Natural killer cell (primary cell): Measurements from ENCODE around the gene DAB2. TPM values are rescaled to one million over a fixed set of nuclear protein-coding genes. Genes with fewer than 3 reads are reported as not detected.
A peak's percentile ranks its signal among the peaks of the same experiment; 100 is the strongest.

Experiments used
- ATAC-seq, 3 donors: fragments of 150-1000 bp in 2 of 3; fragments of 200-7000 bp in 1 of 3; cut with Tn5 transposase; 1 replicate in 1 of 3; 2 replicates in 2 of 3; pipeline ENCODE4 v1.10.0; 2021; ENCODE audit warnings: mild to moderate bottlenecking in 2 of 3, moderate library complexity in 2 of 3
- DNase-seq, 2 donors: peaks; one replicate each; pipeline versions ENCODE4 v3.0.0 to v3.0.0-alpha.2; 2013 to 2021; ENCODE audit warnings: mixed read lengths in 1 of 2
- H3K27ac ChIP-seq: one replicate; pipeline ENCODE4 v1.5.1; 2013; ENCODE audit warnings: mild to moderate bottlenecking, low read length
- H3K27me3 ChIP-seq: one replicate; pipeline ENCODE4 v1.6.1; 2013; ENCODE audit warnings: low read length; ENCODE audit not compliant: control insufficient read depth, insufficient read depth
- H3K36me3 ChIP-seq: one replicate; pipeline ENCODE4 v1.6.1; 2013; ENCODE audit warnings: low read length; ENCODE audit not compliant: control insufficient read depth, insufficient read depth
- H3K4me1 ChIP-seq: one replicate; pipeline ENCODE4 v1.6.1; 2013; ENCODE audit warnings: low read length; ENCODE audit not compliant: control insufficient read depth, insufficient read depth
- H3K4me3 ChIP-seq: one replicate; pipeline ENCODE4 v1.5.1; 2013; ENCODE audit warnings: low read length
- H3K9me3 ChIP-seq: one replicate; pipeline ENCODE4 v1.6.1; 2013; ENCODE audit warnings: low read length; ENCODE audit not compliant: control insufficient read depth, insufficient read depth
- H3K27ac Mint-ChIP-seq, 2 donors: one replicate each; pipeline ENCODE4 v1.8.0; 2022; ENCODE audit warnings: mild to moderate bottlenecking in 2 of 2, mixed read lengths in 2 of 2, moderate library complexity in 1 of 2
- H3K27me3 Mint-ChIP-seq, 2 donors: one replicate each; pipeline ENCODE4 v1.8.0; 2022; ENCODE audit warnings: low read depth in 2 of 2, mixed read lengths in 2 of 2
- H3K36me3 Mint-ChIP-seq: one replicate; pipeline ENCODE4 v1.8.0; 2022; ENCODE audit warnings: mixed read lengths
- H3K4me1 Mint-ChIP-seq, 2 donors: one replicate each; pipeline ENCODE4 v1.8.0; 2022; ENCODE audit warnings: mixed read lengths in 2 of 2
- H3K4me3 Mint-ChIP-seq: one replicate; pipeline ENCODE4 v1.8.0; 2022; ENCODE audit warnings: mild to moderate bottlenecking, moderate library complexity, mixed read lengths
- H3K9me3 Mint-ChIP-seq, 2 donors: one replicate each; pipeline ENCODE4 v1.8.0; 2022; ENCODE audit warnings: mixed read lengths in 2 of 2
- CTCF ChIP-seq: fragments of 200-600 bp; IDR thresholded peaks from one replicate; pipeline ENCODE4 v1.8.0; 2022; ENCODE audit warnings: antibody characterized with exemption
- WGBS: methylation state at CpG from one replicate; pipeline ENCODE4 v1.1.7; 2013; ENCODE audit warnings: missing lambda C conversion rate; ENCODE audit not compliant: insufficient coverage; 5-methylcytosine and 5-hydroxymethylcytosine counted together
- intact Hi-C: fragments of 100-400 bp; cut with micrococcal nuclease; formaldehyde crosslinking; loops from one replicate; pipeline ENCODE4 v1.14.2; 2022
- total RNA-seq, 4 donors: library from RNA; stranded (reverse); fragments of 120-200 nt in 1 of 4; gene quantifications; one replicate each; pipeline versions ENCODE4 v1.2.3 to v1.2.4, GENCODE V29; 2013 to 2022

DAB2 gene
- total RNA-seq, 3 donors from 2014 or later (not counting 1 experiment from before 2014, with no cell fraction given), result 33.0 to 53.8 (median 36.9) TPM

DNA sequence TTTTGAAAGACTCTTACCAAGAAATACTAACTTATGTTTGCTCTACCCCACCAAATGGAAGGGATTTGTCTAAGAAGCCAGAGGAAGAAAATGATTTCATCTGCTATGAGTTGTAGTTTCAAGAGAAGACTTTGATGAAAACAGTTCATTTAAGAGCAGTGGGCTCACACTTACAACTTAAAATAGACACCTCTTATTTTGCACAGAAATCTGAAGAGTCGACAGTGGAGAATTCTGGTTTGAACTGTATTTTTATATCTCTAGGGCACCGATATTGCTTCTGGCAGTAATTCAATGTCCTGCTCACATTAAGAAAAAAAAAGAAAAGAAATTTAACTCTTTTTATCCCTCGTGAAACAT lies 1.9 kb upstream of the DAB2 start:
- no peaks in the 10 kb centered on the region for H3K9me3 ChIP-seq
- Mint-ChIP-seq H3K36me3 (no peaks in the 10 kb centered on the region), H3K9me3 (no peaks in the 10 kb centered on the region), H3K4me3 (no peak overlapping the region), H3K27ac (no peak overlapping the region), H3K4me1 (peaks cover 23 to 28% of the 10 kb centered on the region in 2 donors), H3K27me3 (no peaks in the 10 kb centered on the region)
- DNase-seq (no peak), ATAC-seq (no peak)
- WGBS, result 76% methylated on average over 3 of the region's 3 CpGs
- intact Hi-C loops, result no loop called here
- H3K36me3 ChIP-seq, result no peaks in the 10 kb centered on the region
- no peaks in the 10 kb centered on the region for H3K27me3 ChIP-seq
- H3K4me3 ChIP-seq, result no peak overlapping the region
- peaks cover 17% of the 10 kb centered on the region for H3K4me1 ChIP-seq
- TF ChIP-seq CTCF, result no peak
- H3K27ac ChIP-seq, result no peak overlapping the region

- no peak for DNase-seq
- 74% methylated on average over 5 of the region's 7 CpGs for WGBS
- Mint-ChIP-seq H3K27me3 (no peaks in the 10 kb centered on the region), H3K4me3 (peak overlapping the region; percentile 6), H3K4me1 (peaks cover 24 to 33% of the 10 kb centered on the region in 2 donors), H3K36me3 (no peaks in the 10 kb centered on the region), H3K27ac (no peak overlapping the region), H3K9me3 (no peaks in the 10 kb centered on the region)
- ATAC-seq, result no peak
- no peaks in the 10 kb centered on the region for H3K36me3 ChIP-seq
- H3K27me3 ChIP-seq, result no peaks in the 10 kb centered on the region
- no peak overlapping the region for H3K27ac ChIP-seq
- intact Hi-C loops, result no loop called here
- peaks cover 17% of the 10 kb centered on the region for H3K4me1 ChIP-seq
- no peak overlapping the region for H3K4me3 ChIP-seq
- no peaks in the 10 kb centered on the region for H3K9me3 ChIP-seq
- TF ChIP-seq CTCF, result no peak
Measured at GRCh38 chr5:39426051-39426745, 1.4 kb upstream of the DAB2 start.

GRCh38 chr5:39423331-39423751 lies 1.4 kb downstream of the DAB2 start:
- ATAC-seq, result no peak
- peak overlapping the region in 1 of 2 donors; percentile 85 for H3K27ac Mint-ChIP-seq
- no peaks in the 10 kb centered on the region for H3K27me3 Mint-ChIP-seq
- no peaks in the 10 kb centered on the region for H3K27me3 ChIP-seq
- no peaks in the 10 kb centered on the region for H3K36me3 Mint-ChIP-seq
- H3K36me3 ChIP-seq, result no peaks in the 10 kb centered on the region
- H3K9me3 Mint-ChIP-seq, result no peaks in the 10 kb centered on the region
- H3K4me3 ChIP-seq, result no peak overlapping the region
- intact Hi-C loops, result no loop called here
- H3K27ac ChIP-seq, result no peak overlapping the region
- WGBS, result 94% methylated on average over 2 of the region's 2 CpGs
- H3K9me3 ChIP-seq, result no peaks in the 10 kb centered on the region
- no peak for DNase-seq
- H3K4me1 Mint-ChIP-seq, result peaks cover 45 to 47% of the 10 kb centered on the region in 2 donors
- H3K4me3 Mint-ChIP-seq, result peak overlapping the region; percentile 96
- TF ChIP-seq CTCF, result no peak
- peaks cover 17% of the 10 kb centered on the region for H3K4me1 ChIP-seq

- intact Hi-C loops, result no loop called here
- 79% methylated on average over 1 of the region's 2 CpGs for WGBS
- Mint-ChIP-seq H3K27me3 (no peaks in the 10 kb centered on the region), H3K36me3 (no peaks in the 10 kb centered on the region), H3K4me3 (peak overlapping the region; percentile 96), H3K9me3 (no peaks in the 10 kb centered on the region), H3K4me1 (peaks cover 45 to 47% of the 10 kb centered on the region in 2 donors), H3K27ac (peak overlapping the region; percentile 79 to 85)
- H3K36me3 ChIP-seq, result no peaks in the 10 kb centered on the region
- no peak overlapping the region for H3K4me3 ChIP-seq
- no peak for DNase-seq
- no peaks in the 10 kb centered on the region for H3K9me3 ChIP-seq
- H3K27me3 ChIP-seq, result no peaks in the 10 kb centered on the region
- no peak overlapping the region for H3K27ac ChIP-seq
- no peak for TF ChIP-seq CTCF
- ATAC-seq, result no peak
- peaks cover 17% of the 10 kb centered on the region for H3K4me1 ChIP-seq
Measured at GRCh38 chr5:39422728-39423285, 2.0 kb downstream of the DAB2 start.
